HL-60 (cell line): ENCODE measurements around the gene PPIP5K2.

Source experiments
- DNase-seq, 2 experiments: peaks; one replicate each; pipeline ENCODE4 v3.0.0-alpha.2; 2010 to 2020; ENCODE audit warnings: low read depth in 1 of 2, low spot score in 1 of 2
- H3K27ac ChIP-seq: fragments of 250-450 bp; sonication (Bioruptor Pico); replicated peaks from 2 replicates; pipeline ENCODE4 v1.5.1; 2020; ENCODE audit warnings: mild to moderate bottlenecking, moderate library complexity
- H3K27me3 ChIP-seq: fragments of 250-450 bp; sonication (Bioruptor Pico); 2 replicates; pipeline ENCODE4 v1.5.1; 2021; ENCODE audit warnings: mild to moderate bottlenecking, moderate library complexity; ENCODE audit not compliant: insufficient read depth, poor library complexity, severe bottlenecking
- H3K4me3 ChIP-seq: replicated peaks from 2 replicates; pipeline ENCODE4 v1.5.1; 2011; ENCODE audit warnings: mild to moderate bottlenecking, control low read depth, low read length; ENCODE audit not compliant: insufficient read depth
- CTCF ChIP-seq: IDR thresholded peaks from one replicate; pipeline ENCODE4 v1.5.1; 2011; ENCODE audit warnings: low read length, control low read depth, inconsistent platforms; ENCODE audit not compliant: insufficient read depth
- GABPA ChIP-seq: IDR thresholded peaks from 2 replicates; pipeline ENCODE4 v1.6.1; 2012; ENCODE audit warnings: low read depth
- POLR2AphosphoS5 ChIP-seq: IDR thresholded peaks from 2 replicates; pipeline ENCODE4 v1.6.1; 2012; ENCODE audit warnings: low read depth
- REST ChIP-seq: IDR thresholded peaks from 2 replicates; pipeline ENCODE4 v1.6.1; 2012; ENCODE audit warnings: low read depth; ENCODE audit not compliant: insufficient replicate concordance
- SPI1 ChIP-seq: IDR thresholded peaks from 2 replicates; pipeline ENCODE4 v1.6.1; 2012; ENCODE audit warnings: low read depth, mild to moderate bottlenecking, borderline replicate concordance

PPIP5K2 gene

GRCh38 chr5:103245761-103246160 is 125.7 kb downstream of the PPIP5K2 start:
- Histone ChIP-seq H3K4me3 (no peak overlapping the region), H3K27ac (no peak overlapping the region), H3K27me3 (no peaks in the 10 kb centered on the region)
- no peak for DNase-seq
- TF ChIP-seq POLR2AphosphoS5 = no peak
- no peak for TF ChIP-seq CTCF

GRCh38 chr5:103247118-103247517 is 127.0 kb downstream of the PPIP5K2 start:
- DNase-seq = no peak
- Histone ChIP-seq H3K27me3 (no peaks in the 10 kb centered on the region), H3K4me3 (no peak overlapping the region), H3K27ac (no peak overlapping the region)
- TF ChIP-seq REST (no peak), CTCF (no peak), SPI1 (no peak), POLR2AphosphoS5 (no peak), GABPA (no peak)

- H3K27ac ChIP-seq = no peak overlapping the region
- DNase-seq = no peak
- TF ChIP-seq GABPA (no peak), SPI1 (no peak), REST (no peak), CTCF (no peak), POLR2AphosphoS5 (no peak)
- H3K4me3 ChIP-seq = no peak overlapping the region
- H3K27me3 ChIP-seq = no peaks in the 10 kb centered on the region
Observed at GRCh38 chr5:103249068-103249467, 129.0 kb downstream of the PPIP5K2 start.

GRCh38 chr5:103254921-103255320 is 134.8 kb downstream of the PPIP5K2 start:
- no peak for TF ChIP-seq CTCF
- TF ChIP-seq GABPA = no peak
- TF ChIP-seq REST = no peak
- TF ChIP-seq POLR2AphosphoS5 = no peak
- TF ChIP-seq SPI1 = no peak
- Histone ChIP-seq H3K4me3 (no peak overlapping the region), H3K27me3 (no peaks in the 10 kb centered on the region), H3K27ac (no peak overlapping the region)
- no peak for DNase-seq
